ENCODE measurements around the gene TBX2. TPM values are rescaled to one million over a fixed set of nuclear protein-coding genes. Genes with fewer than 3 reads are reported as not detected.

TBX2 gene
- total and polyA plus RNA-seq, 2 donors (not counting 1 experiment from before 2014, with no cell fraction given), result 40.5 to 148 TPM

DNA sequence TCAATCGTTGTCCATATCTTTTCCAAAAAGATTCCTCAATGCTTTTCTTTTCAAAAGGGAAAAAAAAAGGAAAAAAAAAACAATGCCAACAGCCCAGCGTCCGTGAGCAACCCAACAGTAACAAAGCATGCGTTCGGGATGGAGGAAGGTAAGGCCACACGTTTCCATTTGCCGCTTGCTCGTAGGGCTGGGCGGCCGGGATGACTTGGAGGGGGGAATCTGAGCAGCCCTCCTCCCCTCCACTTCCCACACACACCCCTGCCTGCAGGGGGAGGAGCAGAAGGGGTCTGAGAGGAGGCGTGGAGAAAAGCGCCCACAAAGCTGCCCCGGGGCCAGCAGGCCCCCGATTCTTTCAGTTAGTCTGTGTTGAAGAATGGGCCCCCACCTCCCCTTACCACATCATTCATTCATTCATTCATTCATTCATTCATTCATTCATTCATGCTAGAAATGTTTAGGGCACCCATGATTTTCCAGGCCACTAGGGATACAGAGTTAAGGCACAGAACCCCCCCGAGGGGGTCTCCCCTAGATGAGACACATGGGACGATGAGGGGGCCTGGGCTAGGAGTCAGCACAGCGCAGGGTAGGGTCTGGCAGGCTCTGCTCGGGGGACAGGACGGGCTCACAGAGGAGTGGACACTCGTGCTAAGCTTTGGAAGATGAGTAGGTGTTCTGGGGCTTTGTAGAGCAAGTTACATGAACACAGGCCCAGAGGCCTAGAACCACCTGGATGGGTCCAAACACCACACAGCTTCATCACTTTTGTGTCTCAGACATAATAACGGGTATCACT, 10.9 kb upstream of the TBX2 start:
- H3K79me2 ChIP-seq (ENCODE audit: control insufficient read depth, insufficient read depth, low read length), result peaks cover 20% of the 10 kb centered on the region
- H3K9ac ChIP-seq (ENCODE audit: insufficient read depth, low read length), result no peak overlapping the region
- TF ChIP-seq EZH2 (IDR thresholded peaks at IDR 0.05; ENCODE audit: low read length, missing control alignments), result no peak
- TF ChIP-seq, protein P1, sequence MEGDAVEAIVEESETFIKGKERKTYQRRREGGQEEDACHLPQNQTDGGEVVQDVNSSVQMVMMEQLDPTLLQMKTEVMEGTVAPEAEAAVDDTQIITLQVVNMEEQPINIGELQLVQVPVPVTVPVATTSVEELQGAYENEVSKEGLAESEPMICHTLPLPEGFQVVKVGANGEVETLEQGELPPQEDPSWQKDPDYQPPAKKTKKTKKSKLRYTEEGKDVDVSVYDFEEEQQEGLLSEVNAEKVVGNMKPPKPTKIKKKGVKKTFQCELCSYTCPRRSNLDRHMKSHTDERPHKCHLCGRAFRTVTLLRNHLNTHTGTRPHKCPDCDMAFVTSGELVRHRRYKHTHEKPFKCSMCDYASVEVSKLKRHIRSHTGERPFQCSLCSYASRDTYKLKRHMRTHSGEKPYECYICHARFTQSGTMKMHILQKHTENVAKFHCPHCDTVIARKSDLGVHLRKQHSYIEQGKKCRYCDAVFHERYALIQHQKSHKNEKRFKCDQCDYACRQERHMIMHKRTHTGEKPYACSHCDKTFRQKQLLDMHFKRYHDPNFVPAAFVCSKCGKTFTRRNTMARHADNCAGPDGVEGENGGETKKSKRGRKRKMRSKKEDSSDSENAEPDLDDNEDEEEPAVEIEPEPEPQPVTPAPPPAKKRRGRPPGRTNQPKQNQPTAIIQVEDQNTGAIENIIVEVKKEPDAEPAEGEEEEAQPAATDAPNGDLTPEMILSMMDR (conservative IDR thresholded peaks at IDR 0.05 in 1 of 2, IDR thresholded peaks at IDR 0.05 in 1 of 2; ENCODE audit: low read depth in 1 of 2, low read length in 2 of 2), result no peak
- no peak overlapping the region for H2AFZ ChIP-seq (ENCODE audit: low read length)
- no peak overlapping the region for H3K4me2 ChIP-seq (ENCODE audit: extremely low read depth, insufficient read depth, low read length)
- no peaks in the 10 kb centered on the region for H3K27me3 ChIP-seq (ENCODE audit: control insufficient read depth, insufficient read depth, low read length)
- no peak overlapping the region for H3K4me3 ChIP-seq (replicated peaks in 1 of 4; ENCODE audit: control extremely low read depth in 1 of 4, insufficient read depth in 1 of 4, low read depth in 3 of 4, low read length in 4 of 4)
- H4K20me1 ChIP-seq (ENCODE audit: control insufficient read depth, extremely low read depth, insufficient read depth, low read length), result no peaks in the 10 kb centered on the region
- DNase-seq (ENCODE audit: low read depth in 2 of 2), result no peak
- H3K36me3 ChIP-seq (ENCODE audit: control insufficient read depth, insufficient read depth, low read length), result no peaks in the 10 kb centered on the region
- H3K9me3 ChIP-seq (ENCODE audit: control insufficient read depth, insufficient read depth, low read depth, low read length), result no peaks in the 10 kb centered on the region
- H3K27ac ChIP-seq (ENCODE audit: insufficient read depth, low read length), result no peak overlapping the region
- H3K4me1 ChIP-seq (ENCODE audit: control insufficient read depth, extremely low read depth, insufficient read depth, low read length), result peaks cover 16% of the 10 kb centered on the region

DNA sequence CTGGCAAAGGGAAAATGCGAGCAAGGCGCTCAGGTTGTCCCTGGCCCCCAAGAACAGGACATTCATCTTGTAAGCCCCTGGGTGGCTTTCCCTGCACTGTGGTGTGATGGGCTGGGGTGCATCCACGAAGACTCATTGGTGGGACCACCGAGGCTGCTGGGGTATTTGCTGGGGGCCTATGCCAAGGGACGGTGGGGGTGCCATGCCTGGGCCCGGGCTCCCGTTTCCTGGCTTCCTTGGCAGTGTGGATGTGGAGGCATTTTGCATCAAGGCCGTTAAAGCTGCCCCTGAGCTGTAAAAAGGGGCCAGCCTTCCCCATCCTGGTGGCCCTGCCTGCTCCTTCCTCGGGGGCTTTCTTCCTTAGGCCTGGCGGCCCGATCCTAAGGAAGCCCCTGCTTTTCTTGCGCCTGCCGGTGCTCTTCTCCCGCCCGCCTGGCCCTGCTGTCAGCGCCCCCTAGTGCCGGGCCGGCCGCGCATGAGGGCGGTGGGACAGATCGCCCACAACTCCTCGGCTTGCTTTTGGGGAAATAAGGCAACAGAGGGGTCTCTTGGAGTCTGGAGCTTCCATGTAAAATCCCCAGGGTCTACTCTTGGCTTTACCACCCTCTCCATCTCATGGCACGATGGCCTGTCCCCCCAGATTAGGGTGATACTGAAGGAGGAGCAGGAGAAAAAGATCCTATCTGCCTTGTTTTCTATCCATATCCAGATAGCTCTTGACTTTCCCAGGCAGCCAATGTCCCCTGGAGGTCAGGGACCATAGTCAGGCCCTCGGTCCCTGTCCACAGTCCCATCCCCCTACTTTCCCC, 9.8 kb upstream of the TBX2 start:
- Histone ChIP-seq H3K27ac (ENCODE audit: insufficient read depth, low read length) (peak overlapping the region; percentile 44), H3K9ac (ENCODE audit: insufficient read depth, low read length) (peak overlapping the region; percentile 22), H3K36me3 (ENCODE audit: control insufficient read depth, insufficient read depth, low read length) (peaks cover 2% of the 10 kb centered on the region)

DNA sequence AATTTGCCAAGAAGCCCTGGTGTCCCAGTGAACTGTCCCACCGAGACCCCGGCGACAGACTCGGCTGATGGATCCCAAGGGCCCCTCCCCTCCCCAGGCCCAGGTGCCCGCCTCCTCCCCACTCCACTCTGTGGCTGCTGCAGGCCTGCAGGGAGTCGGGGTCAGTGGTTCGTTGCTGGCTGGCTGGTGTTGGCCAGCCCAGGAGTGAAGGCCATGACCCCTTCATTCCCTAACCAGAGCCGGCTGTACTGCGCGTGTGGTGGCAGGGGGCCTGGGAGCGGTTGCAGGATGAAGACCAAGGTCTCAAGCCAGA, 9.2 kb upstream of the TBX2 start:
- H3K27me3 ChIP-seq (ENCODE audit: control insufficient read depth, insufficient read depth, low read length), result no peaks in the 10 kb centered on the region
- no peak overlapping the region for H2AFZ ChIP-seq (ENCODE audit: low read length)
- H3K4me3 ChIP-seq (replicated peaks in 1 of 4; ENCODE audit: control extremely low read depth in 1 of 4, insufficient read depth in 1 of 4, low read depth in 3 of 4, low read length in 4 of 4), result no peak overlapping the region
- H4K20me1 ChIP-seq (ENCODE audit: control insufficient read depth, extremely low read depth, insufficient read depth, low read length), result no peaks in the 10 kb centered on the region
- TF ChIP-seq EZH2 (IDR thresholded peaks at IDR 0.05; ENCODE audit: low read length, missing control alignments), result no peak
- TF ChIP-seq, protein P1 (conservative IDR thresholded peaks at IDR 0.05 in 1 of 2, IDR thresholded peaks at IDR 0.05 in 1 of 2; ENCODE audit: low read depth in 1 of 2, low read length in 2 of 2), result no peak
- peak overlapping the region; percentile 44 for H3K27ac ChIP-seq (ENCODE audit: insufficient read depth, low read length)
- no peak overlapping the region for H3K9ac ChIP-seq (ENCODE audit: insufficient read depth, low read length)
- no peaks in the 10 kb centered on the region for H3K9me3 ChIP-seq (ENCODE audit: control insufficient read depth, insufficient read depth, low read depth, low read length)
- H3K79me2 ChIP-seq (ENCODE audit: control insufficient read depth, insufficient read depth, low read length), result peaks cover 37% of the 10 kb centered on the region
- no peak overlapping the region for H3K4me2 ChIP-seq (ENCODE audit: extremely low read depth, insufficient read depth, low read length)
- no peak for DNase-seq (ENCODE audit: low read depth in 2 of 2)
- peaks cover 25% of the 10 kb centered on the region for H3K4me1 ChIP-seq (ENCODE audit: control insufficient read depth, extremely low read depth, insufficient read depth, low read length)
- H3K36me3 ChIP-seq (ENCODE audit: control insufficient read depth, insufficient read depth, low read length), result peaks cover 2% of the 10 kb centered on the region

More for the DNA sequence above, 9.8 kb upstream of the TBX2 start:
- Histone ChIP-seq H4K20me1 (ENCODE audit: control insufficient read depth, extremely low read depth, insufficient read depth, low read length) (no peaks in the 10 kb centered on the region), H3K9me3 (ENCODE audit: control insufficient read depth, insufficient read depth, low read depth, low read length) (no peaks in the 10 kb centered on the region), H3K4me3 (replicated peaks in 1 of 4; ENCODE audit: control extremely low read depth in 1 of 4, insufficient read depth in 1 of 4, low read depth in 3 of 4, low read length in 4 of 4) (no peak overlapping the region), H3K79me2 (ENCODE audit: control insufficient read depth, insufficient read depth, low read length) (peaks cover 31% of the 10 kb centered on the region), H3K4me1 (ENCODE audit: control insufficient read depth, extremely low read depth, insufficient read depth, low read length) (peaks cover 23% of the 10 kb centered on the region), H2AFZ (ENCODE audit: low read length) (peak overlapping the region; percentile 37), H3K27me3 (ENCODE audit: control insufficient read depth, insufficient read depth, low read length) (no peaks in the 10 kb centered on the region), H3K4me2 (ENCODE audit: extremely low read depth, insufficient read depth, low read length) (no peak overlapping the region)
- TF ChIP-seq, protein P1 (conservative IDR thresholded peaks at IDR 0.05 in 1 of 2, IDR thresholded peaks at IDR 0.05 in 1 of 2; ENCODE audit: low read depth in 1 of 2, low read length in 2 of 2), result peak; percentile 86 to 97
- TF ChIP-seq EZH2 (IDR thresholded peaks at IDR 0.05; ENCODE audit: low read length, missing control alignments), result no peak
- DNase-seq (ENCODE audit: low read depth in 2 of 2), result peak in 1 of 2 donors; percentile 68
